NCI-H2081 treated with DMSO at 0.1 percent for 48 hours (cell line): ENCODE measurements around the gene PLXNB2.
"Not testable (repeated sequence)": the region's sequence is repeated elsewhere in the genome, so short reads cannot be mapped to it uniquely, and the experiment has no call there.

Source experiments
- DNase-seq: peaks from one replicate; lab custom pipeline; 2025; lab: John Stamatoyannopoulos, UW

Gene PLXNB2

DNA sequence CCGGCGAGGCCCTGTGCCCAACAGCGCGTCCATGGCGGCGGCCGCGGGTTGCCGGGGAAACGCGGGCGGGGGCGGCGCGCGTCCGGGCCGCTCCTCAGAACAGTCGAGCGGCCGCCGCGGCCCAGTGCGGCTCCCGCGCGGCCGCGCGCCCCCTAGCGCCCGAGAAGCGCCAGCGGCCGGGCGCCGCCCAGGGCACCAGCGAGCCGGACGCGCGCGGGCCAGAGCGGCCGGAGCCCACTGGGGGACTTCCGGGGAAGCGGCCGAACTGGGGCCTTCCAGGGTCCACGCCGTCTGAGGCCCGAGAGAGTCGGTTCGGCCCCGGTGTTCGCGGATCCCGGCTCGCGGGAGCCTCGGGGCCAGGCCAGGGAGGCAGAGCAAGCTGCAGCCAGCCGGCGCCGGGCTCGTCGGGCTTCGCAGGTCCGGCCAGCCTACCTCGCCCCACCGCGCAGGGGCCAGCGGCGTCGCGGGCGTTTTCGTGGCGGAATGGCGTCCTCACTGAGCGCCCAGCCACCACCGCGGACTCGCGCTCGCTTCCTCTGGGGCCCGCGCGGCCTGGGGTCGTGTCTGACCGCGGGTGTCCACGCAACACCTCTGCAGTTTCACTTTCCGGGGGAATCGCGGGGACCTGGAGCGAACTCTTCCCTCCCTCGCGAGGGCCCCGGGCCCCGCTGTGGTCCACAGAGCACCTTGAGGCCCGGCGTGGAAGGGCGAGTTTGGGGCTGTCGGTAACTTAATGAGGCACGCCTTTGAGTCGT lies 19.7 kb upstream of the PLXNB2 start, which contains the start of gene DENND6B:
TSS of gene DENND6B (minus strand) at position 57 of the 755 bp plus-strand sequence. CDS start at position 33, 24 bp downstream.
- DNase-seq: no peak

DNA sequence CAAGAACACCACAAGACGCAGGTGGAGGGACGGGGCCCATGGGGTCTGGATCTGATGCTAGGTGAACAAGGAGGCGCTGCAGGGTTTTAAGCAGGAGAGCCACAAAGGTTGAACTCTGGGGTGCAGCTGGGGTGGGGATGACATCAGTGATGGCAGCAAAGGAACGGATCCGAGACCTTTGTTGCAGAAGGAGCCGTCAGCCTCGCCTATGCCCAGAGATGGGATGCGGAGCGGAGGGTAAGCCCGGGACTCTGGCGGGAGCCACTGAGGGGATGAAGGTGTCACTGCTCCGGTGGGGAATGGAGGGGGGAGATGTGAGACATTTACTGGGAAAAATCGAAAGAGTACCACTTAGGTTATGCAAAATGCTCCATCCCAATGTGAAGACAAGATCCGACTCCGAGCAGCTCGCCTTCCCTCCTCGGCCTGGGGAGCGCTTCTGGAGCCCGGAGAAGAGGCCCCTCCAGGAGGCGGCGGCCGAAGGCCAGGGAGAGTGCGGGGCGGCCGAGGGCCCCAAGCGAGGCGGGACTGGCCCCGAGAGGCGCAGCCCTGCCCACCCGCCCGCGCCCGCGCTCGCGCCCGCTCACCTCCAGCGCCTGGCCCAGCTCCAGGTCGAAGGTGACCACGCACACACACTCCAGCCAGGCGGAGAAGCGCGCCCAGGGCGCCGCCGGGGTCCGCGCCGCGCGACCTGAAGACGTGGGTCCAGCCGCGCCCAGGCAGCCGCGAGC lies 18.9 kb upstream of the PLXNB2 start:
- DNase-seq: no peak

DNA sequence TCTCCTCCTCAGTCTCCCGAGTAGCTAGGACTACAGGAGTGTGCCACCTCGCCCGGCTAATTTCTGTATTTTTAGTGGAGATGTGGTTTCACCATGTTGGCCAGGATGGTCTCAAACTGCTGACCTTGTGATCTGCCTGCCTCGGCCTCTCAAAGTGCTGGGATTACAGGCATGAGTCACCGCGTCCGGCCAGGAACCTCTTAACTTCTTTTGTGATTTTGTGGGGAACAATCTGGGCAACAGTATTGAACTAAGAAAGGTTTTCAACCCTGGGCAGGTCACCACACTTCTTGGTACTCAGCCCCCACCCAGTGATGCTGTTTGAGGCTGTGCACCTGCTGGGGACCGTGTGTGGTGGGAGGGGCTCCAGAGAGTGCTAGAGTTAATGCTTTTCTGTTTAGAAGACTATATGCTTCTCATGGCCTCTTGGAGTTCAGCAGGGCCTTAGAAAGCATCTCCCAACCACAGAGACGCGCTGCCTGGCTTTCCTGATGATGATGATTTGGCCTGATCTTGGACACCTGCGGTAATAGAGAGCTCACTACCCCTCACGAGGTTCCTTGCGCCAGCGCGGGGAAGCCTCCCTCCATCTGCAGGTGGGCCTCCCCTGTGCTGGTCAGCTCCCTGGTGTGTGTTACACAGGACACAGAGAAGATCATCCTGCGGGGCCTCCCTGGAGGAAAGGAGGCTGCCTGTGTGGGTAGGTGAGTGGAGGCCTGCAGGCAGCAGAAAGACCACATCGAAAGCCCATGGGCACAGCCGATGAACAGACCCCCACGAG lies 18.2 kb upstream of the PLXNB2 start:
- no peak for DNase-seq

GRCh38 chr22:50323900-50324299 lies 16.5 kb upstream of the PLXNB2 start:
- DNase-seq: no peak

DNA sequence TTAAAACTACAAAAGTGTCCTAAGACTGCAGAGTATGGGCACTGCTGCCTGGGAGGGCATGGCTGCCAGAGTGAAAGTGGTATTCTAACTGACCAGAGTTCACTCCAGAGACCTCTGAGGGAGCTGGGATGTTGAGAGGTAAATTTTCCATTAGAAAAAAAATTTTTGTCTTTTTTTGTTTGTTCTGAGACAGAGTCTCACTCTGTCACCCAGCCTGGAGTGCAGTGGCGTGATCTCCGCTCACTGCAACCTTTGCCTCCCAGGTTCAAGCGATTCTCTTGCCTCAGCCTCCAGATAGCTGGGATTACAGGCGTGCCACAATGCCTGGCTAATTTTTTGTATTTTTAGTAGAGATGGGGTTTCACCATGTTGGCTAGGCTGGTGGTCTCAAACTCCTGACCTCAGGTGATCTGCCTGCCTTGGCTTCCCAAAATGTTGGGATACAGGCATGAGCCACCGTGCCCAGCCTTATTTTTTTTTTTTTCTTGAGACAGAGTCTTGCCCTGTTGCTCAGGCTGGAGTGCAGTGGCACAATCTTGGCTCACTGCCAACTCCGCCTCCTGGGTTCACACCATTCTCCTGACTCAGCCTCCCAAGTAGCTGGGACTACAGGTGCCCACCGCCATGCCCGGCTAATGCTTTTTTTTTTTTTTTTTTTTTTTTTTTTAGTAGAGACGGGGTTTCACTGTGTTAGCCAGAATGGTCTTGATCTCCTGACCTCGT lies 15.1 kb upstream of the PLXNB2 start:
- DNase-seq: not testable (repeated sequence)

DNA sequence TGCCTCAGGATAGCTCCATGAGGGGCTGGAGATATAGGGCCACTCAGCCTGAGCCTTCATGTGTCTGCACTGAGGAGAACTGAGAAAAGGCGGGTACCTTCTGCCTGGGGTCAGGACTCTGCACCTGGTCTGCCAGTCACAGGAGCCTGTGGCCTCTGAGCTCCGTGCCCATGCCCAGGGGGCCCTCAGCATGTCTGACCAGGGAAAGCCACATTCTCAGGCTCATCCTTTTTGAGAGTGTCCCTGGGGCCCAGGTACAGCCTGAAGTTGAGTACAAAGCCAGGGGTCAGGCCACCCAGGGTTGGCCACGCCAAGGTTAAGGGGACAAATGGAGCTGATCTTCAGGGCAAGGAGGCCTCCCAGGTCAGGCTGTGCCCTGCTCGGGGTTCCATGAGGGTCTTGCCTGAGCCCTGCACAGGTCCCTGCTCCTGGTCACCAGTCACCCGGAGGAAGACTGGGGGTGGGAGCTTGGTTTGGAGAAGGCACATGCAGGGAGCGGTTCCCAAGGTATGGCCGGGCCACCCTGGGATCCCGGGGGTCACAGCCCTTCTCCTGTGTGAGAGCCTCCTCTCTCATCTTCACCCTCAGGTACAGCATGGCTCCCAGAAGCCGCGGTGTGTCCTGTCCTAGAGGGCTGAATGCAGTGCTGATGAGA lies 13.4 kb upstream of the PLXNB2 start:
- DNase-seq: no peak

- DNase-seq: no peak
Observed at GRCh38 chr22:50320116-50320515, 12.7 kb upstream of the PLXNB2 start.

- no peak for DNase-seq
Observed at GRCh38 chr22:50319503-50319951, 12.1 kb upstream of the PLXNB2 start.

DNA sequence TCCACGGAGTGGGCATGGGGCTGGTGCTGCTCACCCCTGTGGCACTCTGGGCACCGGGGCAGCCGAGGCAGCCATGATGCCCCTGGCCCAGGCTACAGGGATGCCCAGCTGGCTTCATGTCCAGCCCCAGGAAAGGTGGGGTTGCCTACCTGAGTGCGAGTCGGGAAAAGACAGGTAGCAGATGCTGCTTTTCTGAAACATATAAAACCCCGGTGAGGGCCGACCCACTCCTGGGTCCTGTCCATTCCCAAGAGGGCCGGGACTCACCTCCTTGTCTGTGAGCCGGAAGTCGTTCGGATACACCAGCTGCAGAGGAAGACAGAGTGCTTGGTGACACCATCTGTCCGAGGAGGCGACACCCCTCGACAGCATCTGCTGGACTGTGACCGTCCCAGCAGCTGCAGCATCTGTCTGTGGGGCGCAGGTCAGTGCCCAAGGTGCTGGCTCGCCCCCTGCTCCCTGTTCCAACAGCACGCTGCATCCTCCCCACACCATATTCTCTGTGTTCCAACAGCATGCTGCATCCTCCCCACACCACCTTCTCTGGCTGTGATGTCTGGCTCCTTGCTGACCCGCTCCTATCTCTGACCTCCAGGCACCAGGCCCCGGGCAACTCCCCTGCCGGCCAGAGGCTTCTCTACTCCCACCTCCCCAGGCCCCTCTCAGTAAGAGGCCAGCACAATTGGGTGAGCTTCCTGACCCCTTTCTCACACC lies 11.4 kb upstream of the PLXNB2 start:
- DNase-seq: no peak

GRCh38 chr22:50318356-50318697 lies 10.9 kb upstream of the PLXNB2 start:
- no peak for DNase-seq

GRCh38 chr22:50317674-50318073 lies 10.2 kb upstream of the PLXNB2 start:
- no peak for DNase-seq

DNA sequence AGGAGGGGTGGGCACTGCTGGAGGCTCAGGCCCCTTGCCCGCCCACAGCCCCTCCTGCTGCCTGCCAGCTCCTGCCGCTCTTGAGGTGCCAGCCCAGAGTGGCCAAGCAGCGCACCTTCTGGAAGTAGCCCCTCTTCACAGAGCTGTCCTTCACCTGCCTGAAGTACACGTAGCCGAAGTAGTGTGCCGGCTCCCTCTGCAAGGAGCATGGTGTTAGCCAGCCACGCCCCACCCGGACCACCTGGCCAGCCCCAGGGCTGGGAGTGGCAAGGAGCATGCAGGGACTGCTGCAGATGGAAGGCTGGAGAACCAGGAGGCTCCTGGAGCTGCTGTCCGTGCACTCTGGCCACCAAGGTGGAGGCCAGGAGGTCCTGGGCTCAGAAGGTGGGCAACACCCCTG lies 9.7 kb upstream of the PLXNB2 start:
- DNase-seq: no peak

DNA sequence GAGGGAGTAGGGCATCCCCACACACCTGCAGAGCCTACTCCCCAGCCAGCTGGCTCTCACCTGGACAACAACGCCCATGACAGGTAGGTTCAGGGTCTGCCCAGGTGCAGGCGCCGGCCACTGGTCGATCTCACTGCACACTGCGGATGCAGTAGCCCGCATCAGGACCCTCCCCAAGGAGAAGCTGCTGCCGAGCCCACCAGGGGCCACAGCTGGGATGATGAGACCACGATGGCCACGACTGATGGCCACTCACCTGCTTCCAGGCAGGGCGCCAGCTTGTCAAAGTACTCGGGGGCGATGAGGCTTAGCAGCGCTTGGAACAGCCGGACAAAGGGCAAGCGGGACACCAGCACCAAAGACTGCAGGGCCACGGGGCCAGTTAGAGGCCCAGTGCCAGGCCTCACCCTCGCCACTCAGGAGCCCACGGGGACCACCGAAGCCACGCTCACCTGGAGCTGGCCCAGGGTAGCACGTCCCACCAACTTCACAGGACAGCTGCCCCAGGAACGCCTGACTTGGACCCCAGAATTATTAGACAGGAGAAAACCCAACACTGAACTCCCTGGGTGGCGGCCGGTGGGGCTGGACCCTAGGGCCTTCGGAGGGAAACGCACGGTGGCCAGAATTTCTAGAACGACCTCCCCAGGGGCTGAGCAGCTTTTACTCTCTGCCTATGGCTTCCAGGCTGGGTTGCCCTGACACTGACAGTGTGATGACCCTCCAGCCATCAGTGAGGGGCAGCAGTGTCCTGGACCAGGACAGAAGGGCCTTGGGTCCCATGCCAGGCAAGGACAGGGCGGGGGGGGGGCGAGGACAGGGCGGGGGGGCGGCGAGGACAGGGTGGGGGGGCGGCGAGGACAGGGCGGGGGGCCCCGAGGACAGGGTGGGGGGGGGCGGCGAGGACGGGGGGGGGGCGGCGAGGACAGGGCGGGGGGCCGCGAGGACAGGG lies 8.9 kb upstream of the PLXNB2 start:
- no peak for DNase-seq

DNA sequence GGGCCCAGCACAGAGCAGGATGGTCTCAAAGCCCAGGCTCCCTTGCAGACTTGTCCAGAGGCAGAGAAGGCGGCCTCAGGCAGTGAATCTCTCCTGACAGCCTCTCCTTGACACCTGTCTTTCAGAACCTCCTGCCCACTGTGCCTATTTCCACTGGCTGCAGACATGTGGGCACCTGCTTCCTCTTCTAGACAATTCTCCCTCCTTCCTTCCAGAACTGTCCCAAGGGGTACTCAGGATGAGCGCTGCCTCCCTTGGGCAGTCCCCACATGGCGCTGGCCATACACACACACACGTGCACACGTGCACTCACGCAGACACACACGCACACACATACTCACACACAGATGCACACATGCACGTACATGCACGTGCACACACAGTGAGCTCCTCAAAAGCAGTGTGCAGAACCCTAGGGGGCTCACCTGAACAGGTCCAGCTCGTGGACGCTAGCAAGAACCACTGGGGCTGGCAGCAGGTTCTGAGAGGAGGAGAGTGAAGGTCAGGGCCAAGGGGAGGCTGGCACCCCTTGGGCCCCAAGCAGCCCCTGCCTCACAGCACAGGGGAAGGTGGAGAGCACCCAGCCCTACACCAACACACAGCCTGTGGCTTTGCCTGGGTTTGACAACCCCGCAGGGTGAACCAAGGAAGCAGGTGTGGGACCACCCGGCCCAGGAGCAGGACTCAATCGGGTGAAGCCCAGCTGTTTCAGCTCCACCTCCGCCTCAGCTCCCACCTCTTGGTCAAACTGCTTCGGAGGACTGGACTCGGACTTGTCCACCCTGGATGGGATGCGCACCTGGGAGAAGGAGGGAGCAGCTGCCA lies 8.1 kb upstream of the PLXNB2 start:
- no peak for DNase-seq

DNA sequence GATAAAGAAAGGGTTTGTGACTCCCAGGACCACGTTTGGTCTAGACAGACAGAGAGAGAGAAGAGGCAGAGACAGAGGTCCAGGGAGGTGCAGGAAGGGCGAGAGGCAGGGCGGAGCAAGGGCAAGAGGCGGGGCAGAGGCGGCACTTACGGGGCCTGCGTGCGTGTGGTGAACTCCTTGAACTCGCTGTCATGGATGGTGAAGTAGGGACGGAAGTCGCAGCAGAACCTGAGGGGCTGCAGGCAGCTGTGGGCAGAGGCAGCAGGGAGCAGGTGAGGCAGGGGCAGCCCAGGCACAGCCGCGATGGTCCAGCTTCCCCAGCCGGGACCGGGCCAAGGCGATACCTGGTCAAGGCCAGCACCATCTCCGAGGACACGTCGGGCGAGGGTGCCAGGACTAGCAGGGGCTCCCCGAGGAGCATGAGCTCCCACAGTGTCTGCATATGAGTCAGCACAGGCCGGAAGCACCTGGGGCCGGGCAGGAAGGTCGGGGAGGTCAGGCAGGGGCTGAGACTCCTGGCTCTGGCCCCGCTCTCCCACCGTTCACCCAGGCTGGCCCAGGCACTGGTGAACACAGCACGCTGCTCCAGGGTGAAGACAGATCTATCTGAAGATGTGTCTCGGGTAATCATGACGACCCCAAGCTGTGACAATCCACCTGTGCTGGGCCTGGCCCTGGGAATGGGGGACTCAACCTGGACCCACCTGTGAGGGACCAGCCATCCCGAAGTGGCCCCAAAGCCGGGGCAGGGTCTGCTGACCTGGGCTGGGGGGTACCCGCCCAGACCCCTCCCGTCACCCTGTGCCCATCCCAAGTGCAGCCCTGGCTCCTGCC lies 7.2 kb upstream of the PLXNB2 start:
- DNase-seq: no peak

DNA sequence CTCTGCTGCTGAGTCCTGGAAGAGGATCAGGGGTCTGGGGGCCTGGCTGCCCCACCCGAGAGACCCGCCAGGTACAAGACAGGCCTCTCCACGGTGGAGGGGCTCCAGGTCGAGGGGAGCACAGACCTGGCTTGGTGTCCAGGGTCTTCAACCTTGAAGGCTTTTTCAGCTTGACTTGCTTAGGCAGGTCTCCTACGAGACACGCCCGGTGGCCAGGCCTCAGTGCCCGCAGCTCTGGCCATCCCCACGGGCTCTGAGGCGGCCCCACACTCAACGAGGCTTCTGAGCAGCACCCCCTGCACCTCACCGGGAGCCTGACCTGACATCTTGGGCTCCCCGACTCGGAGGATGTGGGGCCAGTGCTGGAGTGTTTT lies 6.6 kb upstream of the PLXNB2 start:
- no peak for DNase-seq

GRCh38 chr22:50313600-50313999 lies 6.2 kb upstream of the PLXNB2 start:
- no peak for DNase-seq

DNA sequence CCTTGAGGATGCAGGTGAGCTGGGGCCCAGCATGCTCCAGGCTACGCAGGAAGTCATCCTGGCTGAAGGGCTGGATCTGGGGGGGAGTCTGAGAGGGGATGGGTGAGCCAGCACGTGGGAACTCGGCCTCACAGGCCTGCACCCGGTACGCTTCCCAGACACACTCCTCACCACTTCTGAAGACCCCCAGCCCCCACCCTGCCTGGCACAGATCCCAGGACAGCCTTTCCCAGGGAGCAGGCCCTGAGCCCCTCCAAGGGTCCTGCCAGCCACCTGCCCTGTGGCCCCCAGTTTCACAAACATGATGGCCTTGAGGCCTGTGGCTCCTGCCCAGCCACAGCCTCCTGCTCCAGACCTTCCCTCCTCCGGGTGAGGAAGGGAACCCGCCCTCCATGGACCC lies 5.6 kb upstream of the PLXNB2 start:
- no peak for DNase-seq
